Stimulated activated effector memory CD8-positive, alpha-beta T cell treated with anti-CD3 and anti-CD28 coated beads, Interleukin-12 subunit alpha, Interleukin-12 subunit beta, amount 100 ng/mL, for 72 hours (primary cell): Measurements from ENCODE around the gene PRDM12.
A peak's percentile ranks its signal among the peaks of the same experiment; 100 is the strongest.
"Not testable (repeated sequence)": the region's sequence is repeated elsewhere in the genome, so short reads cannot be mapped to it uniquely, and the experiment has no call there.

Experiments
- ATAC-seq: fragments of 150-1000 bp; cut with Tn5 transposase; 2 replicates; pipeline ENCODE4 v1.10.0; 2021
- DNase-seq, 2 donors: peaks; one replicate each; pipeline ENCODE4 v3.0.0; 2021 to 2022; ENCODE audit warnings: low spot score in 2 of 2
- H3K27ac Mint-ChIP-seq: one replicate; pipeline ENCODE4 v1.8.0; 2022; ENCODE audit warnings: mild to moderate bottlenecking, mixed read lengths
- H3K36me3 Mint-ChIP-seq: one replicate; pipeline ENCODE4 v1.8.0; 2022; ENCODE audit warnings: mild to moderate bottlenecking, mixed read lengths
- H3K4me1 Mint-ChIP-seq: one replicate; pipeline ENCODE4 v1.8.0; 2022; ENCODE audit warnings: mixed read lengths
- H3K4me3 Mint-ChIP-seq: one replicate; pipeline ENCODE4 v1.8.0; 2022; ENCODE audit warnings: mild to moderate bottlenecking, mixed read lengths
- H3K9me3 Mint-ChIP-seq: one replicate; pipeline ENCODE4 v1.8.0; 2022; ENCODE audit warnings: mixed read lengths

PRDM12 gene

DNA sequence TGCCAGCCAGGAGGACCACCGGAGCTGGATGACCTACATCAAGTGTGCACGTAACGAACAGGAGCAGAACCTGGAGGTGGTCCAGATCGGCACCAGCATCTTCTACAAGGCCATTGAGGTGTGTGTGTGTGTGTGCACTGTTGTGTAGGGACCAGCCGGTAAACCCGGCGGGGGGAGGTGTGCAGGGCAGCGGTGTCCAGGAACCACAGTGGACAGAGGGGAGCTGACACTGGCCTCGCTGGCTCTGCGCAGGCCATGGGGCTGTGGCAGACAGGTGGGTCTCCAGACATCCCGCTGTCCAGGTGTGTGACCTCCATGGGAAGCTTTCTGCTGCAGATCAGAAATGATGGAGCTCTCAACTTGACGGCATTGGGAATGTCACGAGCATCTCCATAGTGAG lies 3.8 kb downstream of the PRDM12 start:
- Mint-ChIP-seq H3K4me3 (no peak overlapping the region), H3K27ac (no peak overlapping the region), H3K4me1 (peaks cover 6% of the 10 kb centered on the region), H3K9me3 (no peaks in the 10 kb centered on the region), H3K36me3 (no peaks in the 10 kb centered on the region)
- ATAC-seq, result no peak
- DNase-seq, result no peak

DNA sequence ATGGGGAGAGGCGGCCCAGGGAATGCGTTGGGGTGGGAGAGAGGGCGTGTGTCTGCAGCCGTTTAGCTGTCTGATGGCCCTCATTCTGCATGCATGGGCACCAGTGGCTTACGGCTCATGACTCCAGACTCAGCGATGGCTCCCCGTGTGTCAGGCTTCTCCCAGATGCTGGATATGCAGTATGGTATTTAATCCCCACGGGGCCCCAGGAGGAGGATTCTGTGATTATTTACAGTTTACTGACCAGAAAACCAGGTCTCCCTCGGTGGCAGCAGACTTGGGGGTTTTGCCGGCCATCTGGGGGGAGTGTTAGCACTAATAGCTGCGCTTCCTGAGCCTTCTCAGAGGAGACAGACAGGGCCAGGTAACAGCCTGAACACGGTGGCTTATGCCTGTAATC lies 4.3 kb downstream of the PRDM12 start:
- Mint-ChIP-seq H3K4me1 (peaks cover 6% of the 10 kb centered on the region), H3K4me3 (no peak overlapping the region)

DNA sequence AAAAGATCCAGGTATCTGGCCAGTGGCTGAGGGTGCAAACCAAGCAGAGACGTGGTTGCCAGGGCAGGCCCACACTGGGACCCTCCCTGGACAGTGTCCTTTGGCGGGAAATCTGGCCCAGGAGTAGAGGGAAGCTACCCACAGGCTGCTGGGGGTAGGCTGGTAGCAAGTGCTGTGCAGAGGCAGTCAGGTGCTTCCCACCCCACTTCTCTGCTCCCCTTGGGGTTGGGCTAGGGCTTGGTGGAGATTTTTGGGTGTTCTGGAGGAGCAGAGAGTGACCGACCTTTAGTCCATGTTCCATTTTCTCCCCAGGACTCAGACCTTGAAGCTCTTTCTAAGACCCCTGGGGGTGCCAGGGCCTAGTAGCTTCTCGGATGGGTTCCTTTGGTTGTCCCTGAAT lies 5.6 kb downstream of the PRDM12 start:
- H3K36me3 Mint-ChIP-seq, result no peaks in the 10 kb centered on the region
- no peak for ATAC-seq
- no peak overlapping the region for H3K4me3 Mint-ChIP-seq
- no peaks in the 10 kb centered on the region for H3K9me3 Mint-ChIP-seq
- no peak overlapping the region for H3K27ac Mint-ChIP-seq
- DNase-seq, result no peak
- peaks cover 6% of the 10 kb centered on the region for H3K4me1 Mint-ChIP-seq

More for the DNA sequence above, 4.3 kb downstream of the PRDM12 start:
- Mint-ChIP-seq H3K27ac (no peak overlapping the region), H3K36me3 (no peaks in the 10 kb centered on the region), H3K9me3 (no peaks in the 10 kb centered on the region)
- ATAC-seq (no peak), DNase-seq (no peak)

DNA sequence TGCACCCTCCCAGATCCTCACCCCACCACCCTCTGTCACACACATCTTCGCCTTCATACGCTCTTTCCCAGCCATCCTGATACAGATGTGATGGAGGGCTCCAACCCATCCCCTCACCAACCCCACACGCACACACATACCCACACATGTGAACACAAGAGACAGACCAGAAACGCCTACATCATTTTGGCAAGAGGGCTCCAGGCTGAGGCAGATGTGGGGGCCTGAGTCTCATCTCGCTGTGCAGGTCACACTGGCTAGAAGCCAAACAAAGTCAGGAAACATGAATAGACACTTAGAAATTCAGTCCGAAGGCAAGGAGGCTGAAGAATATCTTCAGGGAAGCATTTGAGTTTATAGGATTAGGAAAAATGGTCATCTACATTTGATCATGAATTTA lies 6.2 kb downstream of the PRDM12 start:
- Mint-ChIP-seq H3K9me3 (no peaks in the 10 kb centered on the region), H3K36me3 (no peaks in the 10 kb centered on the region), H3K4me1 (peaks cover under 1% of the 10 kb centered on the region), H3K4me3 (no peak overlapping the region), H3K27ac (no peak overlapping the region)
- DNase-seq, result no peak
- ATAC-seq, result no peak

DNA sequence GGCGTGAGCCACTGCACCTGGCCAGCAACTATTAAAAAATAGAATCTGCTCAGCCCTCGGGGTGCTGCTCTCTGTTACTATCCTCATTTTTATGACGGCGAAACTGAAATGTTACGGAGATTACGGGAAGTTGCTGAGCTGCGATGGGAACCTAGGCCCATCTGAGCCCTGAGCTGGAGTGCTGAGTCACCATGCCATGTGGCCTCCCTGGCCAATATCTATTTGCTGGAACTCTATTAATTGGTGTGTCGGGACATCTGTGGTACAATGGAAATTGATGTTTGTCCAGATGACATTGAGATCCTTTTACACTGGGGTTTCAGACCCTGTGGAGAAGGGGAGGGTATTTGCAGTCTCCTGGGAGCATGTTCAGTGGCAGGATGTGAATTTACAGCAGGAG lies 8.1 kb downstream of the PRDM12 start:
- Mint-ChIP-seq H3K36me3 (no peaks in the 10 kb centered on the region), H3K9me3 (no peaks in the 10 kb centered on the region), H3K4me1 (no peaks in the 10 kb centered on the region), H3K4me3 (no peak overlapping the region), H3K27ac (no peak overlapping the region)
- ATAC-seq (no peak), DNase-seq (no peak)

DNA sequence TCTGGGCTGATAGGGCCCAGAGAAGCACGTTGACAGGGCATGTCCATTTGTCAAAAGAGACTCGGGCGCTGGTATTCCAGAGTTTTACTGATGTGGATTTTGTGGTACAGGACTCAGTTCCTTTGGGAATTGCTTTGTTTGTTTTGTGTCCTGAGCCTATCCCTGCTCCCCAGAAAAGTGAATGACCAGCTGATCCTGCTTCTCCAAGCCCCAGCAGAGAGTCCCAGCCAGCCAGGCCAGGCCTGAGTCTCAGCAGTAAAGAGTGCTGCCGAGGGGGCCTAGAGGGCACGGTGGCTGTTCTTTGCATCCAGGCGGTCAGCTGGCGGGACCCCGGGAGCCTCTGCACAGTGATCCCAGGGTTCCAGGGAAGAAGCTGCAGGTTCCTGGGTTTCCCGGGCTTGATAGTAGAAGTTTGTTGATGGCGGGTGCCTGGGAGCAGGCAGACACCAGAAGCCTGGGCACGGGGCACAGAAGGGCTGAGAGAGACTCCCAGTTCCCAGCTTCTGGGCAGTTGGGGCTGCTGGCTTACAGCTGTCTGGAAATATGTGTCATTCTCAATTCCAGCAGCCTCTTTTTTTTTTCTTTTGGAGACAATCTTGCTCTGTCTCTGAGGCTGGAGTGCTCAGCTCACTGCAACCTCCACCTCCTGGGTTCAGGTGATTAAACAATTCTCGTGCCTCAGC lies 8.7 kb downstream of the PRDM12 start:
- no peak for ATAC-seq
- H3K4me1 Mint-ChIP-seq, result no peaks in the 10 kb centered on the region
- no peaks in the 10 kb centered on the region for H3K9me3 Mint-ChIP-seq

DNA sequence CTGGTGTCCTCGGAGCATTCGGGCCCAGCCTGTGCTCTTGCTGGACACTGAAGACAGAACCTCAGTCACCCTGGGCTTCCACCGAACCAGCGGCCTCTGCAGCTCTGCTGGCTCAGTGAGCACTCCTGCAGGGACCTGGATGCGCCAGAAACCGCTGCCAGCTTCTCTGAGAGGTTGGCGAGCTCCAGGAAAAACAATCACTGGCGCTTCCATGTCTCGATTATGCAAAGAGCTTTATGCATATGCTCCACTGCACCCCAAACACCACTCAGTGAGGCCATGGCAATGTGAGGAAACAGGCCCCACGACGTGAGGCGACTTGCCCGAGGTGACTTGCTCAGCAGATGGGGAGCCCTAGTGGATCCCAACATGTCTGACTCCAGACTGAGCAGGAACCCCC lies 11.0 kb downstream of the PRDM12 start:
- no peak for ATAC-seq
- no peaks in the 10 kb centered on the region for H3K4me1 Mint-ChIP-seq
- no peak for DNase-seq
- H3K27ac Mint-ChIP-seq, result no peak overlapping the region
- no peaks in the 10 kb centered on the region for H3K36me3 Mint-ChIP-seq
- H3K4me3 Mint-ChIP-seq, result no peak overlapping the region
- no peaks in the 10 kb centered on the region for H3K9me3 Mint-ChIP-seq

More for the DNA sequence above, 8.7 kb downstream of the PRDM12 start:
- H3K36me3 Mint-ChIP-seq, result no peaks in the 10 kb centered on the region
- DNase-seq, result no peak
- no peak overlapping the region for H3K27ac Mint-ChIP-seq
- H3K4me3 Mint-ChIP-seq, result no peak overlapping the region

DNA sequence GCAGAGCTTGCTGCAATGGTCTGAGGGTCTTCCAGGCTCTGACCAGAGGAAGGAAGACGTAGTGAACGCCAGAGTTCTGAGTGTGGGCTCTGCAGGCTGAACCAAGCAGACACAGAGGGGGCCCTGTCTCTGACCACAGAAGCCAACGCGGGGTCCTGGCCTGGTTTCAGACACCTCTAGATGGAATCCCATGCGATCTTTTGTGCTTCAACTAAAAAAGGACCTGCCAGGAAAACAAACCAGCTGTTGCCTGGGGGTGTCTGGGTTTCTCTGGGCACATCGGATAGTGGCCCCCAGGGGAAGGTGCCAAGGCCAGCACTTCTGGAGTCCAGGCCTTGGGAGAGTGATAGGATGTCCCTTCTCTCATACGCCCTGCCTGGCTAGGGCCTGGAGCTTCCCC lies 12.9 kb downstream of the PRDM12 start:
- Mint-ChIP-seq H3K4me1 (peaks cover 4% of the 10 kb centered on the region), H3K9me3 (no peaks in the 10 kb centered on the region), H3K4me3 (no peak overlapping the region), H3K27ac (no peak overlapping the region), H3K36me3 (no peaks in the 10 kb centered on the region)
- no peak for ATAC-seq
- DNase-seq, result no peak

DNA sequence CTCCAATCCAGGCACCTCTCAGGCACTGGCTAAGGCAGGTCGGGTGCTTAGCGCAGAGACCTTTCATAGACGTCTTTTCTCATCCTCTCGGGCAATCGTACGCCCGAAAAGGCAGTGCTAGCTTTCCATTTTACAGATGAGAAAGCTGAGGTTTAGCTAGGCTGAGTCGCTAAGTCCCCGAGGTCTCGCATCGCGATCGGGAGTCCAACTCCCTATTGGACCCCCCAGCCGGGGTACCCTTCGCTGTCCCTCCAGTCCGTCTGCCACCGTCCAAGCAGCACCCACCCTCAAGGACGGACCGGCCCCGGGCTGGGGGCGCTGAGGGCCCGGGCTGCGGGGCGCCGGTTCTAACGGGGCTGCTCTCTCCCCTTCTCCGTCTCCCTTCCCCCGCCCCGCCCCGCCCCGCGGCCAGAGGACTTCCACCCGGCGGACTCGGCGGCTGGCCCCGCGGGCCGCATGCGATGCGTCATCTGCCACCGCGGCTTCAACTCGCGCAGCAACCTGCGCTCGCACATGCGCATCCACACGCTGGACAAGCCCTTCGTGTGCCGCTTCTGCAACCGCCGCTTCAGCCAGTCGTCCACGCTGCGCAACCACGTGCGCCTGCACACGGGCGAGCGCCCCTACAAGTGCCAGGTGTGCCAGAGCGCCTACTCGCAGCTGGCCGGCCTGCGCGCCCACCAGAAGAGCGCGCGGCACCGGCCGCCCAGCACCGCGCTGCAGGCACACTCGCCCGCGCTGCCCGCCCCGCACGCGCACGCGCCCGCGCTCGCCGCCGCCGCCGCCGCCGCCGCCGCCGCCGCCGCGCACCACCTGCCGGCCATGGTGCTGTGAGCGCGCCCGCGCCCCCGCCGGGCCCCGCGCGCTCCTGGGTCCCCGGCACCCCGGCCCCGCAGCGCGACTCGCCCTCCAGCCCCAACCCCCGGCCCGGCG lies 16.7 kb downstream of the PRDM12 start:
- no peaks in the 10 kb centered on the region for H3K9me3 Mint-ChIP-seq
- peak; percentile 80 for ATAC-seq
- H3K27ac Mint-ChIP-seq, result no peak overlapping the region
- H3K4me1 Mint-ChIP-seq, result peaks cover 10% of the 10 kb centered on the region
- H3K4me3 Mint-ChIP-seq, result peak overlapping the region; percentile 84
- peak; percentile 60 to 84 for DNase-seq
- H3K36me3 Mint-ChIP-seq, result no peaks in the 10 kb centered on the region

DNA sequence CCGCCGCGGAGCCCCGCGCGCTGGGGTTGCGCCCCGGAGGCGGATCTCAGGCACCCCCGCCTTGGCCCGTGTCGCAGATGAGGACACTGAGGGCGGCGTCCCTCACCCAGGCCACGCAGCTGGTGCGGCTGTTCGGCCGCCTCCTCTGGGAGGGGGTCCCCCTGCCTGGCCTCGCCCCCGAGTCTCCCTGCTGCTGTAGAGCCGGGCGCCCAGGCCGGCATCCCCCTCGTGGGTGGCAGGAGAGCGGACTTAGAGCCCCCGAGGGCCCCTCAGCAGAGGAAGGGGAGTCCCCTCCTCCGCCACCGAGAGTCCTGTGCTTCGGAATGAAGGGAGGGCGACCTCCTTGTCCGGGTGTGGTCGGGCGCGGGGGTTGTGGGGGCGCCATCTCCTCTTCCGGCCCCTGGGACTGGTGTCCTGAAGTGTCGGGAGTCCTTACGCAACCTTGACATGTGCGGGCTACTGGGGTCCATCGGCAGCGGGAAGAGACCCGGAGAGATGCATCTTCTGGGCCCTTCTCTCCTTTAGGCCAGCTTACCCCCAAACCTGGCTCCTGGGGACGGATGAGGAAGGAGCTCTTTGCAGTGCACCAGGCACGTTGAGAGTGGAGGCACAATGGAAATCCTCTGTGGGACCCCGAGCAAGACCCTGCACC lies 17.5 kb downstream of the PRDM12 start:
- no peaks in the 10 kb centered on the region for H3K9me3 Mint-ChIP-seq
- H3K27ac Mint-ChIP-seq, result peak overlapping the region; percentile 77
- H3K4me1 Mint-ChIP-seq, result peaks cover 10% of the 10 kb centered on the region
- H3K36me3 Mint-ChIP-seq, result no peaks in the 10 kb centered on the region
- ATAC-seq, result peak; percentile 49
- H3K4me3 Mint-ChIP-seq, result peak overlapping the region; percentile 84
- DNase-seq, result peak in 1 of 2 donors; percentile 72

DNA sequence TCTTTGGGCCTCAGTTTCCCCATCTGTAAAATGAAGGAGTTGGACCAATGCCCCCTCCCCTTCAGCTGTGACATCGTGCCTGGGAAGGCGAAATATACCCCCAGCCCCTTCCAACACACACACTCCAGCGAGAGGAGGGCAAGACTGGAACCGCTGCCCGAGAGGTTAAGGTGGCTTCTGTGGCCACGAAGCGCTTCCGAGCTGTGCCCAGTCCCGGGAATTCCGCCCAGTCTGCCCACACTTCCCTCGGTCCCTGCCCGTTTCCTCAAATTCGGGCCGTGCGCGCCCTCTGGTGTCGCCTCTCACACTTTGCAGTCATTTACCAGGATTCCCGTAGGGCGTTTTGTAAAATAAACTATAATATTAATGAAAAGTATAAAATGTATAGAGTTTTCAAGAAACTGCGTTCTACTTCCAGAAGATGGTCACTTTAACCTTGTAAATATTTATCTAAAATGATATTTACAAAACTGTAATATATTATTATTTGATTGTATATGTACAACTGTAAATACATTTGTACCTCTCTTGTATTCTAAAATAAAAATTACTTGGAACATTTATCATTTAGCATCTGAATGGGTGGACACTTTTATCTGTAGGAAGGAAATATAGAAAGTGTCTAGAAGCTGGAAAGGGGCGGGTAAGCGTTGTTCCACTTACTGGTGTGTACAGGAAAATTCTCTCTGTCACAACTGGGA lies 18.2 kb downstream of the PRDM12 start:
- DNase-seq, result peak; percentile 38 to 70
- no peak for ATAC-seq
- H3K4me3 Mint-ChIP-seq, result peak overlapping the region; percentile 84
- no peaks in the 10 kb centered on the region for H3K36me3 Mint-ChIP-seq
- H3K4me1 Mint-ChIP-seq, result peaks cover 10% of the 10 kb centered on the region
- H3K9me3 Mint-ChIP-seq, result no peaks in the 10 kb centered on the region
- peak overlapping the region; percentile 77 for H3K27ac Mint-ChIP-seq

DNA sequence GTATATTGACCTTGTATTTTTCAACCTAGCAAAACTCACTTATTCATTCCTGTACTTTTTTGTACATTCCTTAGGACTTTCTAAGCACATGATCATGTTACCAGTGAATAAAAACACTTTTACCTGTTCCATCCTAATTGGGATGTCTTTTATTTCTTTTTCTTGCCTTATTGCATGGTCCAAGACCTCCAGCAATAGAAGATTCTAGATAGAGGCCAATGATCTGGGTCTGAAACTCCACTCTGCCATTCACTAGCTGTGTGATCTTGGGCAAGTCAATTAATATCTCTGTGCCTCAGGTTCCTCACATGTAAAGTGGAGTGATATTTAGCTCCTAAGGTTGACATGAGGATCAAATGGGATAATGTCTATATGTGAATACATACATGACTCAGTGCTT lies 20.7 kb downstream of the PRDM12 start:
- no peak for ATAC-seq
- no peak for DNase-seq
- no peaks in the 10 kb centered on the region for H3K36me3 Mint-ChIP-seq
- no peak overlapping the region for H3K4me3 Mint-ChIP-seq
- H3K27ac Mint-ChIP-seq, result no peak overlapping the region
- no peaks in the 10 kb centered on the region for H3K9me3 Mint-ChIP-seq
- H3K4me1 Mint-ChIP-seq, result peaks cover 10% of the 10 kb centered on the region

DNA sequence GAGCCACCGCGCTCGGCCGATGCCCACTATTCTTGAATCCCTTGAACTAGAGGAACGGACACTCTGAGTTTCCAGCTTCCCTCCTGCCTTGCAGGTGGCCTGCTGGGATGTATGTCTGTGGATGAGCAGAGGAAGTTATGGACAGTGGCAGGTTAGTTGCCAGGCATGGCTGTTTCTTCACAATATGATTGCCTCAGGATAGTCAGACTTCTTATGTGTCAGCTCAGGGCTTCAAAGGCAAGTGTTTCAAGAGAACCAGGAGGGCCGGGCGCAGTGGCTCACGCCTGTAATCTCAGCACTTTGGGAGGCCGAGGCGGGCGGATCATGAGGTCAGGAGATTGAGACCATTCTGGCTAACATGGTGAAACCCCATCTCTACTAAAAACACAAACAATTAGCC lies 21.6 kb downstream of the PRDM12 start:
- H3K4me1 Mint-ChIP-seq, result peaks cover 15% of the 10 kb centered on the region
- not testable (repeated sequence) for H3K27ac Mint-ChIP-seq, ATAC-seq, H3K4me3 Mint-ChIP-seq, H3K36me3 Mint-ChIP-seq, H3K9me3 Mint-ChIP-seq, DNase-seq

DNA sequence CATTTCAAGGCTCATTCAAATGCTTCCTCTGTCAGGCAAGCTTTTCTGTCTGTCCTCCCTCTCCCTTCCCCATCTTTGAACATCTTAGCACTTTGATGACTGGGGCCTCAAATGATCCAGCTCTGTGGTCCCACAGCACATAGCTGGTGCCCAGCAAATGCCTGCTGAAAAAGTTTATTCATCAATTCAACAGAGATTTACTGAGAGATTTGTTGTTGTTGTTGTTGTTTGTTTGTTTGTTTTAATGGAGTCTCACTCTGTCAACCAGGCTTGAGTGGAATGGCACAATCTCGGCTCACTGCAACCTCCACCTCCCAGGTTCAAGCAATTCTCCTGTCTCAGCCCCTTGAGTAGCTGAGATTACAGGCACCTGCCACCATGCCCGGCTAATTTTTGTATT lies 23.2 kb downstream of the PRDM12 start:
- H3K36me3 Mint-ChIP-seq, result no peaks in the 10 kb centered on the region
- H3K9me3 Mint-ChIP-seq, result no peaks in the 10 kb centered on the region
- DNase-seq, result no peak
- H3K4me3 Mint-ChIP-seq, result no peak overlapping the region
- no peak for ATAC-seq
- no peak overlapping the region for H3K27ac Mint-ChIP-seq
- peaks cover 8% of the 10 kb centered on the region for H3K4me1 Mint-ChIP-seq

DNA sequence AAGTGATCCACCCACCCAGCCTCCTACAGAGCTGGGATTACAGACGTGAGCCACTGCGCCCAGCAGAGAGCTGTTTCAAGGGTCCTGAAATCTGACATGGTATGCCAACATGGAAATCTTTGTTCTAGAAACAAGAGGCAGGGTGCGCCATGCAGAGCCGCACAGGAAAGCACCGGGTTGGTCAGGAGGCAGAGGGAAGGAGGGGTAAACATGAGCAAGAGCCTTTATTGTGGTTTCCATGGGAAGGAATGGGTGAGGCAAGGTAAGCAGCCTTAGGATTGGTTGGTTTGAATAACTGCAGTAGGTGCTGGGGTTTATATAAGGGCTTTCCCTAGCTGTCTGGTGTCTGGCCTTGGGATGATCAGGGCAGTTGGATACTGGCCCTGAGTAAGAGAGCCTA lies 23.7 kb downstream of the PRDM12 start:
- DNase-seq (no peak), ATAC-seq (no peak)
- Mint-ChIP-seq H3K36me3 (no peaks in the 10 kb centered on the region), H3K27ac (no peak overlapping the region), H3K9me3 (no peaks in the 10 kb centered on the region), H3K4me1 (peaks cover 11% of the 10 kb centered on the region), H3K4me3 (no peak overlapping the region)
